NT2/D1 (cell line): Measurements from ENCODE around the gene NLRP7.
"Not testable (repeated sequence)": the region's sequence is repeated elsewhere in the genome, so short reads cannot be mapped to it uniquely, and the experiment has no call there.

ENCODE experiments used
- SUZ12 ChIP-seq: IDR thresholded peaks from 2 replicates; pipeline ENCODE4 v1.6.1; 2011; ENCODE audit not compliant: insufficient read length, insufficient read depth; ENCODE audit errors: extremely low read depth
- YY1 ChIP-seq: IDR thresholded peaks from 2 replicates; pipeline ENCODE4 v1.6.1; 2011; ENCODE audit not compliant: insufficient read length, insufficient read depth
- ZNF274 ChIP-seq: IDR thresholded peaks from 2 replicates; pipeline ENCODE4 v1.6.1; 2011; ENCODE audit warnings: mild to moderate bottlenecking, low read depth, low read length

DNA sequence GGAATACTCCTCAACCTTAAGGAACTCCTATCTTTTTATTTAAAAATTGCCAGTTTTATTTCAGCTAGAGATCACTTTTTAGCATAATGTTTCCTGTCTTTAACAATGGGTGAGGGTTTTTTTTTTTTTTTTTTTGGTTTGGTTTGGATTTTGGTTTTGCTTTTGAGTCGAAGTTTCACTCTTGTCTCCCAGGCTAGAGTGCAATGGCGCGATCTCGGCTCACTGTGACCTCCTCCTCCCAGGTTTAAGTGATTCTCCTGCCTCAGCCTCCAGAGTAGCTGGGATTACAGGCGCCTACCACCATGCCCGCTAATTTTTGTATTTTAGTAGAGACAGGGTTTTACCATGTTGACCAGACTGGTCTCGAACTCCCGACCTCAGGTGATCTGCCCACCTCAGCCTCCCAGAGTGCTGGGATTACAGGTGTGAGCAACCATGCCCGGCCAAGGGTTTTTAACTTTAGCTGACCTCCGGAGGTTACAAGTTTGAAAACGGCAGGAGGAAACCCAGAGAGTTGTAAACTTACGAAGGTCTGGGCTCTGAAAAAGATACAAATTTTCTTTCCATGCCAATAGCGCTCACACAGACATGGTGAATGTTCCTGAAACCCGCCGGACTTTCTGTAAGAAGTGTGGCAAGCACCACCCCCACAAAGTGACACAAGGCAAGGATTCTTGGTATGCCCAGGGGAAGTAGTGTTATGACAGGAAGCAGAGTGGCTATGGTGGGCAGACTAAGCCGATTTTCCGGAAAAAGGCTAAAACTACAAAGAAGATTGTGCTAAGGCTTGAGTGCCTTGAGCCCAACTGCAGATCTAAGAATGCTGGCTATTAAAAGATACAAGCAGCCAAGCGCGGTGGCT is 26.1 kb upstream of the NLRP7 start:
- not testable (repeated sequence) for TF ChIP-seq ZNF274, YY1, SUZ12
